Keratinocyte (primary cell): ENCODE measurements around the gene TBX18. TPM values are rescaled to one million over a fixed set of nuclear protein-coding genes. Genes with fewer than 3 reads are reported as not detected.

Experiments used
- DNase-seq: peaks from one replicate; pipeline ENCODE4 v3.0.0-alpha.2; 2011; ENCODE audit warnings: low read depth, missing footprints, low spot score
- FAIRE-seq: peaks from 2 replicates; lab custom pipeline; 2011; peaks lifted over from hg19 to GRCh38; lab: Jason Lieb, UNC
- H2AFZ ChIP-seq: 2 replicates; pipeline ENCODE4 v1.6.0; 2012; ENCODE audit warnings: low read length, control low read depth, inconsistent platforms; ENCODE audit not compliant: control insufficient read depth
- H3K27ac ChIP-seq: 2 replicates; pipeline ENCODE4 v1.5.1; 2011; ENCODE audit warnings: low read length; ENCODE audit not compliant: control insufficient read depth, insufficient read depth
- H3K27me3 ChIP-seq: 3 replicates; pipeline ENCODE4 v1.6.0; 2011; ENCODE audit warnings: low read length; ENCODE audit not compliant: control insufficient read depth, insufficient read depth; ENCODE audit errors: extremely low read depth
- H3K36me3 ChIP-seq, 2 experiments: 2 replicates in 1 of 2; 3 replicates in 1 of 2; pipeline ENCODE4 v1.5.1; 2011; ENCODE audit warnings: low read length in 2 of 2, mild to moderate bottlenecking in 1 of 2; ENCODE audit not compliant: control insufficient read depth in 2 of 2, insufficient read depth in 2 of 2; ENCODE audit errors: extremely low read depth in 1 of 2
- H3K4me1 ChIP-seq: 3 replicates; pipeline ENCODE4 v1.5.1; 2011; ENCODE audit warnings: low read length; ENCODE audit not compliant: control insufficient read depth, insufficient read depth; ENCODE audit errors: extremely low read depth
- H3K4me2 ChIP-seq: 3 replicates; pipeline ENCODE4 v1.6.0; 2011; ENCODE audit warnings: low read depth, low read length; ENCODE audit not compliant: control insufficient read depth, insufficient read depth; ENCODE audit errors: extremely low read depth
- H3K4me3 ChIP-seq, 3 experiments: fragments of 200-600 bp in 1 of 3; sonication (generic) in 1 of 3; 2 replicates in 2 of 3; 3 replicates in 1 of 3; pipeline ENCODE4 v1.5.1; 2011 to 2016; ENCODE audit warnings: low read length in 3 of 3, mild to moderate bottlenecking in 3 of 3, control low read depth in 2 of 3, inconsistent platforms in 1 of 3, low read depth in 1 of 3, mixed read lengths in 1 of 3, mixed run types in 1 of 3, moderate library complexity in 1 of 3; ENCODE audit not compliant: control insufficient read depth in 2 of 3, insufficient read depth in 2 of 3; ENCODE audit errors: extremely low read depth in 1 of 3
- H3K79me2 ChIP-seq: 2 replicates; pipeline ENCODE4 v1.6.0; 2012; ENCODE audit warnings: low read length; ENCODE audit not compliant: control insufficient read depth, insufficient read depth
- H3K9ac ChIP-seq: 3 replicates; pipeline ENCODE4 v1.6.0; 2011; ENCODE audit warnings: low read length; ENCODE audit not compliant: control insufficient read depth, insufficient read depth; ENCODE audit errors: extremely low read depth
- H3K9me1 ChIP-seq: 3 replicates; pipeline ENCODE4 v1.6.0; 2011; ENCODE audit warnings: low read length; ENCODE audit not compliant: control insufficient read depth, insufficient read depth; ENCODE audit errors: extremely low read depth
- H3K9me3 ChIP-seq: 2 replicates; pipeline ENCODE4 v1.5.1; 2012; ENCODE audit warnings: low read depth, low read length; ENCODE audit not compliant: control insufficient read depth
- H4K20me1 ChIP-seq: 3 replicates; pipeline ENCODE4 v1.6.0; 2011; ENCODE audit warnings: low read length; ENCODE audit not compliant: control insufficient read depth, insufficient read depth; ENCODE audit errors: extremely low read depth
- EZH2 ChIP-seq: IDR thresholded peaks from one replicate; pipeline ENCODE4 v1.6.1; 2012; ENCODE audit warnings: inconsistent platforms, mild to moderate bottlenecking, low read length, moderate library complexity
- dilution Hi-C: fragments of 300-500 bp; cut with MboI; formaldehyde crosslinking; loops from one replicate; pipeline ENCODE4 v1.7.0; 2020; ENCODE audit warnings: low sequenced_read_pairs; ENCODE audit not compliant: extremely low pct_ligation_motif_present
- polyA plus RNA-seq, 5 experiments: library from polyadenylated mRNA; depleted of rRNA in 3 of 5; stranded (reverse) in 3 of 5; stranded (forward) in 1 of 5; unstranded in 1 of 5; fragments of >200 nt; gene quantifications; 1 replicate in 1 of 5; 2 replicates in 3 of 5; 3 replicates in 1 of 5; pipeline versions ENCODE4 v1.2.1 to v1.2.3, GENCODE V29; 2011 to 2012; ENCODE audit warnings: missing spikeins in 2 of 5, low read depth in 1 of 5, low replicate concordance in 1 of 5
- TF ChIP-seq, protein P1 (sequence below), 3 experiments: IDR thresholded peaks in 1 of 3; conservative IDR thresholded peaks in 1 of 3; optimal IDR thresholded peaks in 1 of 3; 2 replicates in 2 of 3; 3 replicates in 1 of 3; pipeline versions ENCODE3 to v1.5.1; 2011; ENCODE audit warnings: low read length in 3 of 3, mild to moderate bottlenecking in 3 of 3, moderate library complexity in 2 of 3, control low read depth in 1 of 3, inconsistent platforms in 1 of 3; ENCODE audit not compliant: insufficient read depth in 2 of 3; ENCODE audit errors: extremely low read depth in 1 of 3

Gene TBX18
- polyA plus RNA-seq, 1 donor (not counting 4 experiments of a cell fraction or from before 2014, with no cell fraction given): 0.03 TPM

DNA sequence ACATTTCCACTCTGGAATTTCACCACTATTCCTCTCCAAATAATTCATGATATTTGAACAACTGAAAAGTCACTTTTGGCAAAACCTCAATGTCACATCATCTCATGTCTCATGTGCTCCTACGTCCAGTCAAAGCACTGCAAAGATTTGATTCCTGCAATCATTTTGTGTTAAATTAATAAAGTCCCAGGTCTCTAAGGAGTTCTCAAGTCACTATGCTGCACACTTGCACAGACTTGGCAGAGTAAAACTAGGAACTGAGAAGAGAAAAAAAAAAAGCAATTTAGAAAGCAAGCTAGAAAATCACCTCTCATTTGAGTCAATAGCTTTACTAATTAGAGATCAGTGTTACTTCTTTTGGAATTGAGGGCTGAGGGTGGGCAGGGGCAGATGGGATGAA, 11.2 kb downstream of the TBX18 start:
- DNase-seq (no peak), FAIRE-seq (no peak)
- Histone ChIP-seq H3K9ac (no peak overlapping the region), H3K4me3 (no peak overlapping the region), H4K20me1 (no peaks in the 10 kb centered on the region), H3K9me1 (no peaks in the 10 kb centered on the region), H3K4me2 (no peak overlapping the region), H2AFZ (no peak overlapping the region), H3K27ac (no peak overlapping the region), H3K9me3 (no peaks in the 10 kb centered on the region), H3K4me1 (no peaks in the 10 kb centered on the region), H3K27me3 (no peaks in the 10 kb centered on the region), H3K36me3 (no peaks in the 10 kb centered on the region), H3K79me2 (no peaks in the 10 kb centered on the region)
- TF ChIP-seq, protein P1, sequence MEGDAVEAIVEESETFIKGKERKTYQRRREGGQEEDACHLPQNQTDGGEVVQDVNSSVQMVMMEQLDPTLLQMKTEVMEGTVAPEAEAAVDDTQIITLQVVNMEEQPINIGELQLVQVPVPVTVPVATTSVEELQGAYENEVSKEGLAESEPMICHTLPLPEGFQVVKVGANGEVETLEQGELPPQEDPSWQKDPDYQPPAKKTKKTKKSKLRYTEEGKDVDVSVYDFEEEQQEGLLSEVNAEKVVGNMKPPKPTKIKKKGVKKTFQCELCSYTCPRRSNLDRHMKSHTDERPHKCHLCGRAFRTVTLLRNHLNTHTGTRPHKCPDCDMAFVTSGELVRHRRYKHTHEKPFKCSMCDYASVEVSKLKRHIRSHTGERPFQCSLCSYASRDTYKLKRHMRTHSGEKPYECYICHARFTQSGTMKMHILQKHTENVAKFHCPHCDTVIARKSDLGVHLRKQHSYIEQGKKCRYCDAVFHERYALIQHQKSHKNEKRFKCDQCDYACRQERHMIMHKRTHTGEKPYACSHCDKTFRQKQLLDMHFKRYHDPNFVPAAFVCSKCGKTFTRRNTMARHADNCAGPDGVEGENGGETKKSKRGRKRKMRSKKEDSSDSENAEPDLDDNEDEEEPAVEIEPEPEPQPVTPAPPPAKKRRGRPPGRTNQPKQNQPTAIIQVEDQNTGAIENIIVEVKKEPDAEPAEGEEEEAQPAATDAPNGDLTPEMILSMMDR (optimal IDR thresholded peaks at IDR 0.05 in 1 of 3, IDR thresholded peaks at IDR 0.05 in 1 of 3, conservative IDR thresholded peaks at IDR 0.05 in 1 of 3; ENCODE audit: extremely low read depth in 1 of 3, insufficient read depth in 2 of 3, low read length in 3 of 3): no peak
- TF ChIP-seq EZH2: no peak
- dilution Hi-C loops: no loop called here

- H3K4me2 ChIP-seq: no peak overlapping the region
Observed at GRCh38 chr6:84752118-84752850, 12.1 kb downstream of the TBX18 start.

More at GRCh38 chr6:84752118-84752850, 12.1 kb downstream of the TBX18 start:
- Histone ChIP-seq H3K36me3 (no peaks in the 10 kb centered on the region), H3K9me1 (no peaks in the 10 kb centered on the region), H3K27ac (no peak overlapping the region), H3K4me3 (no peak overlapping the region), H3K9me3 (no peaks in the 10 kb centered on the region), H3K27me3 (peaks cover 3% of the 10 kb centered on the region), H3K79me2 (no peaks in the 10 kb centered on the region), H2AFZ (no peak overlapping the region), H4K20me1 (no peaks in the 10 kb centered on the region), H3K9ac (no peak overlapping the region), H3K4me1 (no peaks in the 10 kb centered on the region)
- dilution Hi-C loops: no loop called here
- TF ChIP-seq, protein P1 (optimal IDR thresholded peaks at IDR 0.05 in 1 of 3, IDR thresholded peaks at IDR 0.05 in 1 of 3, conservative IDR thresholded peaks at IDR 0.05 in 1 of 3; ENCODE audit: extremely low read depth in 1 of 3, insufficient read depth in 2 of 3, low read length in 3 of 3): no peak
- TF ChIP-seq EZH2: no peak
- DNase-seq (no peak), FAIRE-seq (no peak)
